Measurements from ENCODE around the gene TMEM121.

- no peak for TF ChIP-seq TCF12 (IDR thresholded peaks at IDR 0.05; ENCODE audit: low read depth)
- no peak for TF ChIP-seq YY1 (IDR thresholded peaks at IDR 0.05; ENCODE audit: low read depth)
- TF ChIP-seq EP300 (IDR thresholded peaks at IDR 0.05; ENCODE audit: borderline replicate concordance): no peak
These were observed 2.4 kb downstream of the TMEM121 start for GRCh38 chr14:105528586-105529318.

Measured in Ishikawa (cell line).